Measurements from ENCODE around the gene BICDL2.

- no peak for TF ChIP-seq POLR2A (IDR thresholded peaks at IDR 0.05)
- TF ChIP-seq POLR2AphosphoS5 (IDR thresholded peaks at IDR 0.05), result no peak
- no peak for TF ChIP-seq CTCF (IDR thresholded peaks at IDR 0.05)
- no peak for TF ChIP-seq EP300 (IDR thresholded peaks at IDR 0.05)
Measured at GRCh38 chr16:3013491-3013951, 23.2 kb downstream of the BICDL2 start.

All from suprapubic skin (tissue), 4 donors.